ENCODE results near the gene RNF31.

Gene RNF31

DNA sequence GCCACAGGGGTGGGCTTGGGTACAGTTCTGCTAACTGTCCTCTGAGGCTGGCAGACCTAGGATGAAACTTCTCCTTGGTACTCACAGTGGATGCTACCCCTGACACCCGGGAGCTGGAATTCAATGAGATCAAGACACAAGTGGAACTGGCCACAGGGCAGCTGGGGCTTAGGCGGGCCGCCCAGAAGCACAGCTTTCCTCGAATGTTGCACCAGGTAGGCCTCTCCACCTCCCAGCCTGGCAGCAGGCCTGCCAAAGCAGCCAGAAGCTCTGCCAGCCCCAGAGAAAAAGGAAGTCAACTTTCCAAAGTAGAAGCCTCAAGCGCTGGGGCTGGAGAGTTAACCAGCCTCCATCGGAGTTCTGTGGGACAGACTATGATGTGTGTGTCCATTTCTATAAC, 30.1 kb upstream of the RNF31 start:
- DNase-seq: no peak

- DNase-seq: no peak
Measured at GRCh38 chr14:24119691-24120090, 27.6 kb upstream of the RNF31 start.

DNA sequence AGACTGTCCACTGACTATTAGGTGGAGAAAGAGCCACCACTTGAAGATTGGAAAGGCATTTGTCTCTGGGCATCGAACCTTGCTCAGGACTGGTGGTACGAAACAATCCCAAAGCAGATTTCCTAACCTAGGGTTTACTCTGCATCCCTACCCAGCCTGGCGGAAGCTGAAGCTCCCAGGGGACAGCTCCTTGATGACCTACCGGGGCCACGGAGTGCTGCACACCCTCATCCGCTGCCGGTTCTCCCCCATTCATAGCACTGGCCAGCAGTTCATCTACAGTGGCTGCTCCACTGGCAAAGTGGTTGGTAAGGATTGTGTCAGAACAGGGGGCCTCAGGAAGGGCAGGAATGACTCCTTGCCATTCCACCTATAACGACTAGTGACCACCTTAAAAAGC, 26.1 kb upstream of the RNF31 start:
- no peak for DNase-seq

DNA sequence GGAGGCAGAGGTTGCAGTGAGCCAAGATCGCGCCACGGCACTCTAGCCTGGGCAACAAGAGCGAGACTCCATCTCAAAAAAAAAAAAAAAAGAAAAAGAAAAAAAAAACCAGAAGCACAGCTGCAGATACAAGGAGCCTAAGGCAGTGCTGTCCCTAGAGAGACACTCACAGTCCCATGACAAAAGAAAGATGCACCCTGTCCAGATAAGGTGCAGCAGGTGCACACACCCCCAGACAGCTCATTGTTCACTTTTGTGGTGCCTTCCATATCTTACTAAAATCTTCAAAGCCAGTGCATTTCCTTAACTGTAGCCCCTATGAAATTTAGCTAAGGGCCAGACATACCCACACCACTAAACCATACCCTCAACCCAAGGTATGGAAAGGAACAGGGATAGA, 24.9 kb upstream of the RNF31 start:
- no peak for DNase-seq

GRCh38 chr14:24122898-24123297, 24.4 kb upstream of the RNF31 start:
- DNase-seq: no peak

DNA sequence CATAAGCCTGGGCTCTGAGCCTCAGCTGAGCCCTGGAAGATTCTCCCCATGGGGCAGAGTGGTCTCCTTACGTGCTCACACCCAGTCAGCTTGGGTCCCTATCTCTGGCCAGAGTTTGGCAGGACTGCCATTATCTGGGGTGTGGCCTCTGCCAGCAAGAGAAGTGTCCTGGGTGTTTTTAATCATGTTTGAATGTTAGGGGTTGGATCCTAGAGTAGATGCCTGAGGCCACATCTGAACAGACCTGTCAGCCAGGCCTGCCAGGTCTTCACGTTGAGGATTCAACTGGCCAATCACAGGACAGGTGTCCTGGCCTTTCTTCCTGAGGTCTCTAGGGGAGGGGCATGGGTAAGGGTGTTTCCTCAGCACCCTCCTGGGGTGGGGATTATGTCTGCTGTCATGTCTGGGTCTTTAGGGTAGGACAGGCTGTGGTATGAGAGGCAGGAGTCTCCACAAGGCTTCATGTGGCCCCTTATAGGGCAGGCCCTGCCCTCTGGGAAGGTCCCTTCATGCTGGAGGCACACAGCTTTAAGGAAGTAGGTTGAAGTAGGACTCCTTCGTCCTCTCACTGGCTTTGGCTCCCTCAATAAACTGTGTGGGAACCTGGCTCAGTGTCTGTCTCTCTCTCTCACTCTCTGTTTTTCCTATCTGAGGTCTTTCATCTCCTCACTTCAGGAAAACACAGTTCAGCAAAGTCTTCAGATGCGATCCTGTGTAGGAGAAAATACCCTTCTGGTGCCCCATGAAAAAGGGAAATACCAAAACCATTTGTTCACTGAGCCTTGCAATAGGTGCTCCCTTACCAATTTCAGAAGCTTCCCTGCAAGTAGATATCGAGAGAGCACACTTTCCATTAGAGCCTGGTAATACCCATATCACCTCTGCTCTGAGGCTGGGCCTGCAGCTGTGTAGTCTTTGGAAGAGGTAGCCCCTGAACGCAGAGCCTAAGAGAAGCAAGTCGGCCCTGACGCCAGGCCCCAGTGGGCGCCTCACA, 23.6 kb upstream of the RNF31 start:
- no peak for DNase-seq

- DNase-seq: no peak
Measured at GRCh38 chr14:24126939-24127338, 20.4 kb upstream of the RNF31 start.

GRCh38 chr14:24127673-24128072, 19.6 kb upstream of the RNF31 start:
- no peak for DNase-seq

DNA sequence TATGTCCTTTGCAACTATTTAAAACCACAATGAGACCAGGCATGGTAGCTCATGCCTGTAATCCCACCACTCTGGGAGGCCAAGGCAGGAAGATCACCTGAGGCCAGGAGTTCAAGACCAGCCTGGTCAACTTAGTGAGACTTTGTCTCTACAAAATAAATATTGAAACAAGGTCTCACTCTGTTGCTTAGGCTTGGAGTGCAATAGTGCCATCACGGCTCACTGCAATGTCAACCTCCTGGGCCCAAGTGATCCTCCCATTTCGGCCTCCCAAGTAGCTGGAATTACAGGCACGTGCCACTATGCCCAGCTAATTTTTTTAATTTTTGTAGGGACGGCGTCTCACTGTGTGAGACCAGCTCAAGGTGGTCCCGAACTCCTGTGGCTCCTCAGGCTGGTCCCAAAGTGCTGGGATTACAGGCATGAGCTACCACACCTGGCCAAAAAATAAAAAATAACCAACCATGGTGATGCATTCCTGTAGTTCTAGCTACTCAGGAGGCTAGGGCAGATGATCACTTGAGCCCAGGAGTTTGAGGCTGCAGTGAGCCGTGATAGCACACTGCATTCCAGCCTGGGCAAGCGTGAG, 17.8 kb upstream of the RNF31 start:
- no peak for DNase-seq

- no peak for DNase-seq
Measured at GRCh38 chr14:24130380-24130716, 16.9 kb upstream of the RNF31 start, which contains the start of gene FITM1. Gene FITM1, plus strand, starts transcription at chr14:24130659. Its CDS starts 905 bp downstream, at chr14:24131564.

DNA sequence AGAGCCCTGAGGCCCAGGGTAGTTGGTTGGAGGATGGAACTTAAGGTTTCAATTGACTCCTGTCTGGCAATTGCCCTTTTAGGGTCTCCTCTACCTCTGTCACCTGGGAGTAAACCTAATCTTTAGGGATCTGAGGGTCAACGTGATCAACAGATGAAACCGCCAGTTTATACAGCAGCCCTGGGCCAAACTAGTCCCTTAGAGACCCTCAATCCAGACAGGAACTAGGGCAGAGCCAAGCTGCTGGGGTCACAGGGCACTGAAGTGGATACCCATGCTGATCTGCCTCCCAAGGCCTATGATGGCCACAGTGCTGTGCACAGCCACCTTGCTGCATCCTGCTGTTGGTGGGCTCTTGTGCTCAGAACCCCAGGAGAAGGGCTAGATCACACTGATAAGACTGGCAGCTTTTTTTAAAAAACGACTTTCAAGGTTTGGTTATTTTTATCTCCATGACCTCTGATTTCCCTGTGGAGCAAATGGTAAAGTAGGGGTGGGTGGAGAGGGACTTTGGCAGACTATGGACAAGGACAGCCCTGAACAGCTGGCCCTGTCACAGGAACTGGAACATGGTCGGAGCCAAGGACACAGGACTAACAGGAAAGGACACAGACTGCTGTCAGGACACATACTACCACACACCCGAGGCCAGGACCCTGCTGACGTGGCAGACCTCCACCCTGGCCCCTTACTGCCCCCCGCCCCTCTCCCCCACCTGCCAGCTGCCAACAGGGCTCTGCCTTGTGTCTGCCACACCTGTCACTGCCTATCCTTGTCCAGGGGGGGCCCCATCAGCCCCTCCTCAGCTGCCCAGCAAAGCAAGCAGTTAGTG, 16.4 kb upstream of the RNF31 start:
- DNase-seq: no peak

DNA sequence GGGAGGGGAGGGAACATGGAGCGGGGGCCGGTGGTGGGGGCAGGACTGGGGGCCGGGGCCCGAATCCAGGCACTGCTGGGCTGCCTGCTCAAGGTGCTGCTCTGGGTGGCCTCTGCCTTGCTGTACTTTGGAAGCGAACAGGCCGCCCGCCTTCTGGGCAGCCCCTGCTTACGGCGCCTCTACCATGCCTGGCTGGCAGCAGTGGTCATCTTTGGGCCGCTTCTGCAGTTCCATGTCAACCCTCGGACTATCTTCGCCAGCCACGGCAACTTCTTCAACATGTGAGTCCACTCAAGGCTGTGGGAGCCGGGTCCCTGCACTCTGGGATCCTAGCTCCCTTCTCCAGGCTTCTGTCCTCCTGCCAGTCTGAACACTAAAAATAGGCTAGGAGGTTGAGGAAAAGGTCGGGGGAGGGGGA, 15.7 kb upstream of the RNF31 start:
- no peak for DNase-seq

- DNase-seq: no peak
Measured at GRCh38 chr14:24132061-24132685, 15.1 kb upstream of the RNF31 start.

- no peak for DNase-seq
Measured at GRCh38 chr14:24132976-24133375, 14.3 kb upstream of the RNF31 start.

GRCh38 chr14:24133735-24134134, 13.6 kb upstream of the RNF31 start:
- DNase-seq: no peak

- DNase-seq: no peak
Measured at GRCh38 chr14:24135584-24135833, 11.8 kb upstream of the RNF31 start.

DNA sequence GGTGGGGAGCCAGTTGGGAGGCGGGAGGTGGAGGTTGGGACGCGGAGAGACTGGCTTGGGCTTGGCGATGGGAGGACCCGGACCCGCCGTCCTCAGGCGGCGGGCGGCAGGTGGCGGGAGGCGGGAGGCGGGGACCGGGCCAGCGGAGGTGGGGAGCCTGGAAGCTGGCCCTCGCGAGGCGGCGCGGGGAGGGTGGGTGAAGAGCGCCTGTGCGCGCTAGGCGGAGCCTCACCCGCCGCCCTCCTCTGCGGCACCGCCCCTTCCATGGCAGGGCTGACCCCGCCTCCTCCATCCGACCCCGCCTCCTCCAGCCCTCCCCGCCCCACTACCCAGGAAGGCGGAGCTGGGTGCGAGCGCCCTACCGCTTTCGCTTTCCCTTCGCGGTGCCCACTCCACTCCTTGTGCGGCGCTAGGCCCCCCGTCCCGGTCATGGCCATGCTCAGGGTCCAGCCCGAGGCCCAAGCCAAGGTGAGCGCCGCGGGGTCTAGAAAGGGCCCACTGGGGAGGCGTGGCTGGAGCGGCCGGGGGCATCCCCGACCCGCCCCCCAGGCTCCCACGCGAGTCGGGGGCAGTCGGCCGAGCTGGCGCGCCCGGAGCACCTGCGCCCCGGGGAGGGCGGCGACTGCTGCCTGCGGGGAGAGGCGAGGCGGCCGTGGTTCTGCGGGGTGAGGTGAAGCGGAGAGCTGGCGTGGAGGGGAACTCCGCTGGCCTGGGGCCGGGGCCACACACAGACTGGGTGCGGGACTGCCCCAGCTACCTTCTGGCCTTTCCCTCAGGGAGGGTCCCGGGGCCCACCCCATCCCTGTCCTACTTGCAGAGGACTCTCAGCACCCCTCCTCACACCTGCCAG, 11.2 kb upstream of the RNF31 start, which contains the start of gene PSME1:
Gene PSME1, plus strand, starts transcription at position 361 of the 850 bp plus-strand sequence. Its CDS starts 69 bp downstream, at position 430.
- peak; percentile 96 for DNase-seq

DNA sequence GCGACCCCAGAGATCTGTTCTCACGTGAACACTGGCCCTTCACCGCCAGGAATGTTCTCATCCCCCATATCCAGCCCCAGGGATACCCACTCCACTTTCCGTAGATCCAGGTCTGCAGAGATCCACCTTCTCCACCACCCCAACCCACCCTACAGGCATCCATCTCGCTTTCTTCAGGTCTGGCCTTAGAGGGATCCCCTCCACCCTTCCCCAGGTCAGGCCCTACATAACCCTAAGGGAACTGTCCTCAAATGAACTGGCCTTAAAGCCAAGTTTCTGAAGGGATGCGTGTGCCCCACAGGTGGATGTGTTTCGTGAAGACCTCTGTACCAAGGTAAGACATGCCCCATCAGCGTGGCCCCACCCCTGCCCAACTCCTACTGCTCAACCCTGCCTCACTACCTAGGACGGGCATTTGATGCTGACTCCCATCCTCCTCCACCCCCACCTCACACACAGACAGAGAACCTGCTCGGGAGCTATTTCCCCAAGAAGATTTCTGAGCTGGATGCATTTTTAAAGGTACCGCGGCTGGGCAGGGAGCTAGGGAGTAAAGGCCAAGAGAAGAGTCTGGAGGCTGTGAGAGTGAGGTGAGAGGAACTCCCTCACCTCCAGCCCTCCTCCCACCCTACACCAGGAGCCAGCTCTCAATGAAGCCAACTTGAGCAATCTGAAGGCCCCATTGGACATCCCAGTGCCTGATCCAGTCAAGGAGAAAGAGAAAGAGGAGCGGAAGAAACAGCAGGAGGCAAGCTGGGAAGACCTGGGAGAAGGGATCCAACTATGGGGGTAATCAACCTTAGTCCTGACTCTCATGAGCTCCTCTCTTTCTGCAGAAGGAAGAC, 10.4 kb upstream of the RNF31 start:
- DNase-seq: peak; percentile 33

GRCh38 chr14:24137529-24138395, 9.5 kb upstream of the RNF31 start:
- no peak for DNase-seq

Measured in activated CD4-positive, alpha-beta T cell treated with anti-CD3 and anti-CD28 coated beads, Interleukin-2, Interleukin-6, amounts not matched to agents 100 ng/mL and 50 ng/mL, durations not matched to agents 16 hours and 8 hours (primary cell).